ENCODE measurements around the gene PTHLH. TPM values are rescaled to one million over a fixed set of nuclear protein-coding genes. Genes with fewer than 3 reads are reported as not detected.

Gene PTHLH
- polyA plus RNA-seq, 1 donor, result 0.67 TPM

GRCh38 chr12:27937768-27938167 is 34.8 kb downstream of the PTHLH start:
- no peak for DNase-seq

- no peak for DNase-seq
Measured at GRCh38 chr12:27936196-27936595, 36.3 kb downstream of the PTHLH start.

DNA sequence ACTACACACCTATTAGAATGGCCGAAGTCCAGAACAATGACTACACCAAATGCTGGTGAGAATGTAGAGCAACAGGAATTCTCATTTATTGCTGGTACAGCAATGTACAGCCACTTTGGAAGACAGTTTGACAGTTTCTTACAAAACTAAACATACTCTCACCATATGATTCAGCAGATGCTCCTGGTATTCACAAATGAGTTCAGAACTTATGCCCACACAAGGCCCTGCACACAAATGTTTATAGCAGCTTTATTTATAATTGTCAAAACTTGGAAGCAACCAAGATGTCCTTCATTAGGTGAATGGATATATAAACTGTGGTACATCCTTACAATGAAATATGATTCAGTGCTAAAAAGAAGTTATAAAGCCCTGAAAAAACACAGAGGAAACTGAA is 38.3 kb downstream of the PTHLH start:
- no peak for DNase-seq

GRCh38 chr12:27931390-27931789 is 41.1 kb downstream of the PTHLH start:
- DNase-seq, result no peak

DNA sequence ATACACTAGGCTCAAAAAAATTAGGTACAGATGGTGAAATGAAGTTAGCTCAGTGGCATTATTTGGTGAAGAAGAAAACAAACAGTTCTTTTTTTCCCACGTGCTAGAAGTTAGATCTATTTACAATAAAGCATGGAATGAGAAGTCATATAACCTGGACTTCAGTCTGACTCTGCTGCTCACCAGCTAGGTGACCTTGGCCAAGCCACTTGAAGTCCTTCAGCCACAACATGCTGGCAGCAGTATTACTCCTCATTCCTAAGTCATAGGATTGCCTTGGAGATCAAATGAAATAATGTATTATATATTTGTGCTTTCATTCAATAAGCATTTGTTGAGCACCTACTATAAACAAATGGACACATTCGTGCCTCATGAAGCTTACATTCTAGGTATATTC is 45.2 kb downstream of the PTHLH start:
- no peak for DNase-seq

- no peak for DNase-seq
Measured at GRCh38 chr12:27924350-27925135, 48.0 kb downstream of the PTHLH start.

DNA sequence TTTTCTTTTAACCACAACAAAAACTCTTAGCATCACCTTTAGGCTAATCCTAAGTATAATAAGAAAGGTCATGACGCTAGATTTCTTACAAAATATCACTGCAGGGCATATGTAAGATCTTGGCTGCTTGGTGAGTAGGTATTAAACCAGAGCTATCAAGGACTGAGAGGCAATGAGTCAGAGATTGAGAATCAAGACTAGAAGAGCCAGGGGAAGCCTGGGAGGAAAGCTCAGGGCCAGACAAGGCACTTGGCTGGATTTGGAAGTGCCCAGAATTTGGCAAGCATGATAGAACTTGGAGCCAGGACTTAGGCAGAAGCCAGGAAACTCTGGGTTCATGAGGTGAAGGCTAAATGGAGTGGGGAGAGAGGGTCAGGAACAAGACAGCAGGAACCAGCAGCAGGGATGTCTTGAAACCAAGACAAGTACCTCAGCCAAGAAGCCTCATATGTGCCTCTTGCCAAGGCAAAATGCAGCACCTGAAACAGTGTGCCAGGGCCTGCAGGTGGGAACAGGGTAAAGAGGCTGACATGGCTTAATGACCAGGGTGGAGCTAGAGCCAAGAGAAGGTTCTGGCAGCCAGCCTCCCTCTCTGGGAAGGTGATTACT is 49.9 kb downstream of the PTHLH start:
- no peak for DNase-seq

DNA sequence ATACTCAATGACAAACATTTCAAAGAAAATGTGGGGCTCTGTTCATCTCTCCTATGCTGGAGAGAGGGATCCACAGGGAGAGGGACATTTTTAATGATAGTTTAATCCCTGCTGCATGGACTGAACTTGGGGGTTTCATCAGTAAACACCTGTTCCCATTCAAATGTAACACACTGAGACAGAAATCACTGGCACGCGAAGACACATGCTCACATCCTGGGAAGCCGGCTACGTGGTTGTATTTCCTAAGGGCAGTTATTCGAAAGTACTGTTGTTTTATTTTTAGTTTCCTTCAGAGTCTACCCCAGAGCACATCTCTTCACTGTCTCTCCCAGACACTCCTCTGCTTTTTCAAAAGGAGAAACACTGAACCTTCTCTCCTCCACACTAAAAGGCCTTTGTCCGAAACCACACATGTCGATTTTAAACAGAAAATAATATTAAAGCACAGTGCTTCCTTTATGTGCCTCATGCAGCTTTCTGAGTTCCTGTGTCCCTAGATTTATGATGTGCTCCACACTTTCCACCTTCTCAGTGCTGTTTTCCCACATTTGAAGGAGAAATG is 52.8 kb downstream of the PTHLH start:
- no peak for DNase-seq

DNA sequence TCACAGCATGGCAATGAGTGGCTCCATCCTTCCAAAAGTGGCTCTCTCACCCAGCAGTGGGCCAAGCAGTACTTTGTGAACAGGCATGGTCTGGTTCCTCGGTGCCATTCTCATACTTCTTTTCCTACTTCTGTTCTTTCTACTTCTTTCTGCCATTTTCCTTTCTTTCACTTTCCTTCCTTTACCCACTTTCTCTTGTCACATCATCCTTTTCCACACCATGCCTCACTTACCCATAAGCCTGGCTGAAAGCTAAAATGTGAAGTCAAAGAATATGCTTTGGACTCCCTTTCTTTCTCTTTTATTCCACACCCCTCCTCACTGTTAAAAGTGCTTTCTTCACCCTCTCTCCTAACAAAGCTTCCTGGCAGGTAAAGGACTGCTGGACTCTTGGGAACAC is 57.0 kb downstream of the PTHLH start:
- DNase-seq, result no peak

GRCh38 chr12:27915021-27915420 is 57.5 kb downstream of the PTHLH start:
- DNase-seq, result no peak

- no peak for DNase-seq
Measured at GRCh38 chr12:27913999-27914614, 58.4 kb downstream of the PTHLH start.

GRCh38 chr12:27911397-27911796 is 61.1 kb downstream of the PTHLH start:
- DNase-seq, result no peak

Other genes starting within 250 kb of the PTHLH start
- 47.6 TPM for gene KLHL42, start 192.5 kb downstream of the PTHLH start, polyA plus RNA-seq (ENCODE audit: insufficient read length)
- gene MANSC4, start 192.5 kb downstream of the PTHLH start, polyA plus RNA-seq (ENCODE audit: insufficient read length), result 0.95 TPM
- gene CCDC91, start 217.7 kb upstream of the PTHLH start, polyA plus RNA-seq (ENCODE audit: insufficient read length), result 36.0 TPM

Measured in left kidney (tissue), 2 donors.